Gastroesophageal sphincter (tissue), 3 donors: Measurements from ENCODE around the gene TXNRD1.

ENCODE experiments used
- POLR2A ChIP-seq, 2 donors: fragments of 450-650 bp; IDR thresholded peaks; one replicate each; pipeline ENCODE4 v1.6.1; 2017; ENCODE audit warnings: antibody characterized with exemption in 2 of 2, mild to moderate bottlenecking in 2 of 2, moderate library complexity in 1 of 2
- TF ChIP-seq, protein P1 (sequence below), 4 experiments: fragments of 200-600 bp in 2 of 4; fragments of 450-650 bp in 2 of 4; sonication (generic) in 1 of 4; IDR thresholded peaks; one replicate each; pipeline ENCODE4 v1.5.1; 2017 to 2019; ENCODE audit warnings: antibody characterized with exemption in 4 of 4, mild to moderate bottlenecking in 2 of 4, moderate library complexity in 2 of 4

DNA sequence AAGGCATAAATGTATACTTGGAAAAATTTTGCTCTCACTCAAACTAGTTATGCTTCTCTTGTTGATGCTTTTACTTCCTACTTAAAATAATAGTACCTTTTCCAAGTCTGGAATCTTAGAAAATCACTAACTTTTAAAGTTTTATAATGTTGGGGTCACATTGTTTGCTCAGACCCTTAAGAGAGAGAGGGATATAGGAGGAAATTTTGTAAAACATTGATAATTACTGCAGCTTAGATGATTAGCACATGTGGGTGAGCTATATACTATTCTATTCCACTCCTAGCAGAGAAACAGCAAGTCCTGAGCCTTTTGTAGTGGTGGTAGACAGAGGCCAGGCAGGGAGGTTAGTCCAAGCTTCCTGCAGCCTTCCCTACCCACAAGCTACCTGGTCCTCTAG is 101.4 kb downstream of the TXNRD1 start:
- no peak for TF ChIP-seq POLR2A (IDR thresholded peaks at IDR 0.05)
- TF ChIP-seq, protein P1, sequence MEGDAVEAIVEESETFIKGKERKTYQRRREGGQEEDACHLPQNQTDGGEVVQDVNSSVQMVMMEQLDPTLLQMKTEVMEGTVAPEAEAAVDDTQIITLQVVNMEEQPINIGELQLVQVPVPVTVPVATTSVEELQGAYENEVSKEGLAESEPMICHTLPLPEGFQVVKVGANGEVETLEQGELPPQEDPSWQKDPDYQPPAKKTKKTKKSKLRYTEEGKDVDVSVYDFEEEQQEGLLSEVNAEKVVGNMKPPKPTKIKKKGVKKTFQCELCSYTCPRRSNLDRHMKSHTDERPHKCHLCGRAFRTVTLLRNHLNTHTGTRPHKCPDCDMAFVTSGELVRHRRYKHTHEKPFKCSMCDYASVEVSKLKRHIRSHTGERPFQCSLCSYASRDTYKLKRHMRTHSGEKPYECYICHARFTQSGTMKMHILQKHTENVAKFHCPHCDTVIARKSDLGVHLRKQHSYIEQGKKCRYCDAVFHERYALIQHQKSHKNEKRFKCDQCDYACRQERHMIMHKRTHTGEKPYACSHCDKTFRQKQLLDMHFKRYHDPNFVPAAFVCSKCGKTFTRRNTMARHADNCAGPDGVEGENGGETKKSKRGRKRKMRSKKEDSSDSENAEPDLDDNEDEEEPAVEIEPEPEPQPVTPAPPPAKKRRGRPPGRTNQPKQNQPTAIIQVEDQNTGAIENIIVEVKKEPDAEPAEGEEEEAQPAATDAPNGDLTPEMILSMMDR (IDR thresholded peaks at IDR 0.05), result no peak
